ENCODE measurements around the gene EZH2.

- TF ChIP-seq, protein P1, sequence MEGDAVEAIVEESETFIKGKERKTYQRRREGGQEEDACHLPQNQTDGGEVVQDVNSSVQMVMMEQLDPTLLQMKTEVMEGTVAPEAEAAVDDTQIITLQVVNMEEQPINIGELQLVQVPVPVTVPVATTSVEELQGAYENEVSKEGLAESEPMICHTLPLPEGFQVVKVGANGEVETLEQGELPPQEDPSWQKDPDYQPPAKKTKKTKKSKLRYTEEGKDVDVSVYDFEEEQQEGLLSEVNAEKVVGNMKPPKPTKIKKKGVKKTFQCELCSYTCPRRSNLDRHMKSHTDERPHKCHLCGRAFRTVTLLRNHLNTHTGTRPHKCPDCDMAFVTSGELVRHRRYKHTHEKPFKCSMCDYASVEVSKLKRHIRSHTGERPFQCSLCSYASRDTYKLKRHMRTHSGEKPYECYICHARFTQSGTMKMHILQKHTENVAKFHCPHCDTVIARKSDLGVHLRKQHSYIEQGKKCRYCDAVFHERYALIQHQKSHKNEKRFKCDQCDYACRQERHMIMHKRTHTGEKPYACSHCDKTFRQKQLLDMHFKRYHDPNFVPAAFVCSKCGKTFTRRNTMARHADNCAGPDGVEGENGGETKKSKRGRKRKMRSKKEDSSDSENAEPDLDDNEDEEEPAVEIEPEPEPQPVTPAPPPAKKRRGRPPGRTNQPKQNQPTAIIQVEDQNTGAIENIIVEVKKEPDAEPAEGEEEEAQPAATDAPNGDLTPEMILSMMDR (IDR thresholded peaks at IDR 0.05), result no peak
- no peak for TF ChIP-seq POLR2A (IDR thresholded peaks at IDR 0.05)
- no peak for TF ChIP-seq POLR2AphosphoS5 (IDR thresholded peaks at IDR 0.05)
- no peak for TF ChIP-seq EP300 (IDR thresholded peaks at IDR 0.05)
Observed at GRCh38 chr7:148761499-148762278, 122.4 kb downstream of the EZH2 start.
